Measurements from ENCODE around the gene COL25A1.
"Not testable (repeated sequence)": the region's sequence is repeated elsewhere in the genome, so short reads cannot be mapped to it uniquely, and the experiment has no call there.

COL25A1 gene

GRCh38 chr4:109154424-109154823 lies 148.0 kb downstream of the COL25A1 start:
- H3K27ac ChIP-seq: no peak overlapping the region
- no peak for TF ChIP-seq ZFX (IDR thresholded peaks at IDR 0.05)
- no peak for TF ChIP-seq CTCF (conservative IDR thresholded peaks at IDR 0.05)

GRCh38 chr4:109149836-109150235 lies 152.6 kb downstream of the COL25A1 start:
- no peak overlapping the region for H3K27ac ChIP-seq

GRCh38 chr4:109148577-109149075 lies 153.8 kb downstream of the COL25A1 start:
- TF ChIP-seq CTCF (conservative IDR thresholded peaks at IDR 0.05) (no peak), ZFX (IDR thresholded peaks at IDR 0.05) (no peak)

More at GRCh38 chr4:109149836-109150235, 152.6 kb downstream of the COL25A1 start:
- TF ChIP-seq CTCF (conservative IDR thresholded peaks at IDR 0.05) (no peak), ZFX (IDR thresholded peaks at IDR 0.05) (no peak)

GRCh38 chr4:109147135-109147534 lies 155.3 kb downstream of the COL25A1 start:
- H3K27ac ChIP-seq: no peak overlapping the region
- TF ChIP-seq ZFX (IDR thresholded peaks at IDR 0.05) (no peak), CTCF (conservative IDR thresholded peaks at IDR 0.05) (no peak)

More at GRCh38 chr4:109148577-109149075, 153.8 kb downstream of the COL25A1 start:
- no peak overlapping the region for H3K27ac ChIP-seq

DNA sequence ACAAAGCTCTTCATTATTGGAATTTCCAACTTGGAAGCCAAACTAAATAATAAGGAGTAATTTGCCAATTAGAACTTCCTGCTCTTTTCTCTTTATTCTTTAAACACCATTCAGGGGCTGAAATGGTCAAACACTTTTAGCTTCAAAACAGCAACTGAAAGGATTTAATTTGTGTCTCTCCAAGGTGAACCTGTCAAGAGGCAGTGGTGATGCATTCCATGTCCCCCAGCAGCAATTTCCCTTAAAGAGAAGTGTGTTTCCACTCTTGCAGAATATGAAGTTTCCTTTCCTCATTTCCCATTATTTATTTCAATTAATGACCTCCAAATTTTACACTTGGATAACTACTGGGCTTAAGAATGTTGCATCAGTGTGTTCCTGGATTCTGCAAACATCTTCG lies 156.0 kb downstream of the COL25A1 start:
- TF ChIP-seq CTCF (conservative IDR thresholded peaks at IDR 0.05) (no peak), ZFX (IDR thresholded peaks at IDR 0.05) (no peak)
- H3K27ac ChIP-seq: no peak overlapping the region

GRCh38 chr4:109138125-109138524 lies 164.3 kb downstream of the COL25A1 start:
- not testable (repeated sequence) for H3K27ac ChIP-seq

DNA sequence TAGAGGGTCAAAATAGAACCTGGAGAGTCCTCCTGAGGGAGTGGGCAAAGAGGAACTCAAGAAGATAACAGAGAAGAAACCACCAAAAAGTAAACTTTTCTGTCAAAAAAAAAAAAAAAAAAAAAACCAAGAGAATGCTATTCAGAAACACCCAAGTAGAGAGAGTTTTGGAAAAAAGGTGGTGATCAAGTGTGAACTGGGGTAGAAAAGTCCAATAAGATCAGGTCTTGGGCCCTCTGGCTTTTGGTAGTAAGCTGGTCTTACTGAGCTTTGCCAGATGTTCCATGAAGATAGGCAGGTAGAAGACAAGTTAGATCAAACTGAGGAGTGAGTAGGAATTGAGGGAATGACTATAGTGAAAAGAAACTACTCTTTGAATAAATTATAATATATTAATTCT lies 167.5 kb downstream of the COL25A1 start:
- no peak overlapping the region for H3K27ac ChIP-seq
- no peak for TF ChIP-seq CTCF (conservative IDR thresholded peaks at IDR 0.05)

DNA sequence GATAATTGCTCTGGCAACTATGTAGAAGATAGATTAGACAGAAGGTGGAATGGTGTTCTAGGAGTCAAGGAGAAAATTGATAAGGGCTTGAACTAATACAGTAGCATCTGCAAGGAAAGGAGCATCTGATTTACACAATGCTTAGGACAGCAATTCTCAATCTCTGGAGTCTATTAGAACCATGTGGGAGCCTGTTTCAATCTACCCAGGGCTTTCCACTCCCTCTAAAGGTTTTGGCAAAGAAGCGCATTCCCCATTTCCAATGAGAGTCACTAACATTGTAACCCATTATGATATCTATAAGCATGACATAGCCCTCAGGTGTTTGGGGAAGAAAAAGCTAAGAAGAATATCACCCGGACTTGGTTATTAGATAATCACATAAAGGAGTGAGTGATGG lies 168.2 kb downstream of the COL25A1 start:
- H3K27ac ChIP-seq: no peak overlapping the region
- TF ChIP-seq ZFX (IDR thresholded peaks at IDR 0.05) (no peak), CTCF (conservative IDR thresholded peaks at IDR 0.05) (no peak)
